ENCODE measurements around the gene IGDCC3. TPM values are rescaled to one million over a fixed set of nuclear protein-coding genes. Genes with fewer than 3 reads are reported as not detected.
A peak's percentile ranks its signal among the peaks of the same experiment; 100 is the strongest.

Gene IGDCC3
- total and polyA plus RNA-seq, 2 donors (not counting 1 experiment from before 2014, with no cell fraction given), result not detected

DNA sequence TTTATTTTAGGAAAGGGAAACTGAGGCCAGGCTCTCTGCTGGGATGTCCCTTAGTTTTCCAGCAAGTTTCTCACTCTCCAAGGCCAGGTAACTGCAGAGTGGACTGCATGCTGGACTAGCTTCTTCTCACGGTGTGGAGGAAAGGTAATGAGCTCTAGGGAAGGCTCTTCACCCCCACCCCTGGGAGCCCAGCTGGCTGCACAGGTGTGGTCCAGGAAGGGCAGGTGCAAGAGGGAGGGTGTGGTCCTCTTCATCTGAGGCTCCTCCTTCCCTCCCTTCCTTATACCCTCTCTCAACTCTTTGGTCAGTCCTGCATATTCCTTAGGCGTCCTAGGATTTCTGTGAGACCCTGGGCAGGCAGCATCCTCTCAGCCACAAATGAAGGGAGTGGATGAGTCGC is 39.4 kb downstream of the IGDCC3 start:
- CTCF ChIA-PET, result interaction anchor here (1.0 to 1.2 kb wide), 2 partner anchors 11 to 19 kb away, joined by 3 read pairs; no protein-coding TSS in a partner anchor
- POLR2A ChIA-PET, result no interaction called here
- H3K4me3 Mint-ChIP-seq, result no peak overlapping the region

DNA sequence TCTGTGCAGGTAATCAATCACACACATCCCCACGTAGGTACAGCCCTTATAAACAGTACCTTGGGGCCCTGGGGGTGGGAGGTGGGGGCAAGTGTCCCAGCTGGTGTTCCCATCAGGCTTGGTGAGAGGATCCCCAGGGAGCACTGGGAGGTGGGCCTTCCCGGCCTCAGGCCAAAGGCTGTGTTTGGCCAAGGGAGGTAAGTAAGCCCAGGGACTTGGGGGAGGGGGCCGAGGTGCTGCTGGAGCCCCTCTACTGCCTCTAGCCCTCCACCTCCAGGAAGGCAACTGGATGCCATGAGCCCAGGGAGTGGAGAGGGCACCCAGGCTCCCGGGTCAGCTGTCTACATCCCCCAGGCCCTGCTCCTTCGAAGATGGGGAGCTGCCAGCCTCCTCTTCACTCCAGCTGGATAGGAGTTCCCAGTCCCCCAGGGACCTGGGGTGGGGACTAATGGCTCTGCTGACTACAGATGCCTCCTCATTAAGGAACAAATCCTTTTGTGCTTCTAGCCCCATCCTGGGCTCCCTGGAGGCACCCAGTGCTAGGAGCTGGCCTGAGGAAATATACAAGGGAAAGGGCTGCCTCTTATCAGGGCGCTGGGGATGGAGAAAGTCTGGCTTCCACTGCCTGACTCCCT is 40.2 kb downstream of the IGDCC3 start:
- POLR2A ChIA-PET, result no interaction called here
- Mint-ChIP-seq H3K27ac (no peak overlapping the region), H3K4me3 (peak overlapping the region; percentile 74), H3K4me1 (peaks cover 18% of the 10 kb centered on the region), H3K27me3 (peaks cover 38% of the 10 kb centered on the region), H3K9me3 (ENCODE audit: insufficient read depth) (no peaks in the 10 kb centered on the region)
- DNase-seq, result no peak
- CTCF ChIA-PET, result interaction anchor here (1.0 to 1.2 kb wide), 2 partner anchors 11 to 18 kb away, joined by 3 read pairs; no protein-coding TSS in a partner anchor
- ATAC-seq (ENCODE audit: low read depth), result no peak
- intact Hi-C loops (cut with micrococcal nuclease), result no loop called here
- Histone ChIP-seq H4K20me1 (ENCODE audit: control insufficient read depth, insufficient read depth, low read length, poor library complexity, severe bottlenecking) (no peaks in the 10 kb centered on the region), H3K4me3 (ENCODE audit: control extremely low read depth in 1 of 5, extremely low read depth in 1 of 5, insufficient read depth in 1 of 5, low read depth in 2 of 5, low read length in 4 of 5) (no peak overlapping the region), H3K79me2 (ENCODE audit: control insufficient read depth, insufficient read depth, low read length) (no peaks in the 10 kb centered on the region), H3K27ac (ENCODE audit: low read length in 2 of 2) (no peak overlapping the region), H3K9ac (ENCODE audit: low read length) (peak overlapping the region; percentile 26), H3K4me1 (ENCODE audit: control insufficient read depth in 2 of 2, insufficient read depth in 2 of 2, low read length in 2 of 2) (peaks cover 14 to 22% of the 10 kb centered on the region in 2 donors), H3K9me3 (ENCODE audit: control extremely low read depth in 1 of 3, control insufficient read depth in 2 of 3, insufficient read depth in 1 of 3, low read length in 2 of 3) (no peaks in the 10 kb centered on the region), H3K36me3 (replicated peaks in 1 of 2; ENCODE audit: control extremely low read depth in 1 of 2, control insufficient read depth in 1 of 2, extremely low read depth in 1 of 2, insufficient read depth in 2 of 2, low read length in 1 of 2) (no peaks in the 10 kb centered on the region), H3K4me2 (replicated peaks; ENCODE audit: low read depth, low read length, poor library complexity, severe bottlenecking) (peak overlapping the region; percentile 53), H3K27me3 (replicated peaks in 1 of 4; ENCODE audit: control extremely low read depth in 1 of 4, control insufficient read depth in 3 of 4, insufficient read depth in 4 of 4, low read length in 3 of 4) (peaks cover 0 to 21% (median 5%) of the 10 kb centered on the region in 4 experiments), H2AFZ (ENCODE audit: insufficient read depth, low read depth, low read length, poor library complexity, severe bottlenecking) (no peak overlapping the region)
- WGBS (ENCODE audit: insufficient coverage), result 82% methylated on average over 3 of the region's 6 CpGs
- TF ChIP-seq EZH2 (IDR thresholded peaks at IDR 0.05; ENCODE audit: borderline replicate concordance, insufficient read depth, low read depth, low read length, poor library complexity, severe bottlenecking), result no peak
- TF ChIP-seq, protein P1, sequence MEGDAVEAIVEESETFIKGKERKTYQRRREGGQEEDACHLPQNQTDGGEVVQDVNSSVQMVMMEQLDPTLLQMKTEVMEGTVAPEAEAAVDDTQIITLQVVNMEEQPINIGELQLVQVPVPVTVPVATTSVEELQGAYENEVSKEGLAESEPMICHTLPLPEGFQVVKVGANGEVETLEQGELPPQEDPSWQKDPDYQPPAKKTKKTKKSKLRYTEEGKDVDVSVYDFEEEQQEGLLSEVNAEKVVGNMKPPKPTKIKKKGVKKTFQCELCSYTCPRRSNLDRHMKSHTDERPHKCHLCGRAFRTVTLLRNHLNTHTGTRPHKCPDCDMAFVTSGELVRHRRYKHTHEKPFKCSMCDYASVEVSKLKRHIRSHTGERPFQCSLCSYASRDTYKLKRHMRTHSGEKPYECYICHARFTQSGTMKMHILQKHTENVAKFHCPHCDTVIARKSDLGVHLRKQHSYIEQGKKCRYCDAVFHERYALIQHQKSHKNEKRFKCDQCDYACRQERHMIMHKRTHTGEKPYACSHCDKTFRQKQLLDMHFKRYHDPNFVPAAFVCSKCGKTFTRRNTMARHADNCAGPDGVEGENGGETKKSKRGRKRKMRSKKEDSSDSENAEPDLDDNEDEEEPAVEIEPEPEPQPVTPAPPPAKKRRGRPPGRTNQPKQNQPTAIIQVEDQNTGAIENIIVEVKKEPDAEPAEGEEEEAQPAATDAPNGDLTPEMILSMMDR (IDR thresholded peaks at IDR 0.05), result no peak

More for the DNA sequence above, 39.4 kb downstream of the IGDCC3 start:
- no peak for DNase-seq
- no peak overlapping the region for H2AFZ ChIP-seq (ENCODE audit: insufficient read depth, low read depth, low read length, poor library complexity, severe bottlenecking)
- H3K27ac ChIP-seq (ENCODE audit: low read length in 2 of 2), result no peak overlapping the region
- H3K36me3 ChIP-seq (replicated peaks in 1 of 2; ENCODE audit: control extremely low read depth in 1 of 2, control insufficient read depth in 1 of 2, extremely low read depth in 1 of 2, insufficient read depth in 2 of 2, low read length in 1 of 2), result no peaks in the 10 kb centered on the region
- H4K20me1 ChIP-seq (ENCODE audit: control insufficient read depth, insufficient read depth, low read length, poor library complexity, severe bottlenecking), result no peaks in the 10 kb centered on the region
- Mint-ChIP-seq H3K9me3 (ENCODE audit: insufficient read depth) (no peaks in the 10 kb centered on the region), H3K27ac (no peak overlapping the region), H3K4me1 (peaks cover 18% of the 10 kb centered on the region), H3K27me3 (peaks cover 44% of the 10 kb centered on the region)
- no peaks in the 10 kb centered on the region for H3K79me2 ChIP-seq (ENCODE audit: control insufficient read depth, insufficient read depth, low read length)
- no peak overlapping the region for H3K9ac ChIP-seq (ENCODE audit: low read length)
- ATAC-seq (ENCODE audit: low read depth), result no peak
- no peaks in the 10 kb centered on the region for H3K9me3 ChIP-seq (ENCODE audit: control extremely low read depth in 1 of 3, control insufficient read depth in 2 of 3, insufficient read depth in 1 of 3, low read length in 2 of 3)
- intact Hi-C loops (cut with micrococcal nuclease), result no loop called here
- TF ChIP-seq EZH2 (IDR thresholded peaks at IDR 0.05; ENCODE audit: borderline replicate concordance, insufficient read depth, low read depth, low read length, poor library complexity, severe bottlenecking), result no peak
- TF ChIP-seq, protein P1 (IDR thresholded peaks at IDR 0.05), result no peak
- 71% methylated on average over 2 of the region's 3 CpGs for WGBS (ENCODE audit: insufficient coverage)
- peaks cover 14 to 22% of the 10 kb centered on the region in 2 donors for H3K4me1 ChIP-seq (ENCODE audit: control insufficient read depth in 2 of 2, insufficient read depth in 2 of 2, low read length in 2 of 2)
- H3K27me3 ChIP-seq (replicated peaks in 1 of 4; ENCODE audit: control extremely low read depth in 1 of 4, control insufficient read depth in 3 of 4, insufficient read depth in 4 of 4, low read length in 3 of 4), result peaks cover 0 to 21% (median 5%) of the 10 kb centered on the region in 4 experiments
- H3K4me2 ChIP-seq (replicated peaks; ENCODE audit: low read depth, low read length, poor library complexity, severe bottlenecking), result no peak overlapping the region
- no peak overlapping the region for H3K4me3 ChIP-seq (ENCODE audit: control extremely low read depth in 1 of 5, extremely low read depth in 1 of 5, insufficient read depth in 1 of 5, low read depth in 2 of 5, low read length in 4 of 5)
